HG03097 (cell line): ENCODE measurements around the gene ZNF497.
"Not testable (repeated sequence)": the region's sequence is repeated elsewhere in the genome, so short reads cannot be mapped to it uniquely, and the experiment has no call there.

Experiments
- ATAC-seq: cut with Tn5 transposase; IDR thresholded peaks from one replicate; pipeline ENCODE4 v1.9.1; 2021; ENCODE audit not compliant: unreplicated experiment, low FRiP score

The ZNF497 gene

GRCh38 chr19:58362272-58362994, at the start of gene ZNF497:
TSS of gene ZNF497 (minus strand) at chr19:58362751. CDS start at chr19:58357635, 5,116 bp downstream.
- ATAC-seq = peak; percentile 79

- peak; percentile 26 for ATAC-seq
Observed at GRCh38 chr19:58409010-58409790, 46.6 kb upstream of the ZNF497 start.

GRCh38 chr19:58408152-58409009, 45.8 kb upstream of the ZNF497 start, which contains the start of gene ZNF584:
TSS of gene ZNF584 (plus strand) at chr19:58408649. CDS start at chr19:58409148, 499 bp downstream.
- peak; percentile 87 for ATAC-seq

GRCh38 chr19:58407658-58408151, 45.2 kb upstream of the ZNF497 start:
- ATAC-seq = no peak

- no peak for ATAC-seq
Observed at GRCh38 chr19:58406818-58407657, 44.5 kb upstream of the ZNF497 start.

GRCh38 chr19:58403920-58404478, 41.4 kb upstream of the ZNF497 start:
- not testable (repeated sequence) for ATAC-seq

- no peak for ATAC-seq
Observed at GRCh38 chr19:58401840-58402421, 39.4 kb upstream of the ZNF497 start.

GRCh38 chr19:58400916-58401839, 38.6 kb upstream of the ZNF497 start:
- peak; percentile 96 for ATAC-seq

GRCh38 chr19:58400316-58400915, 37.9 kb upstream of the ZNF497 start:
- no peak for ATAC-seq

- no peak for ATAC-seq
Observed at GRCh38 chr19:58399903-58400302, 37.4 kb upstream of the ZNF497 start.

- no peak for ATAC-seq
Observed at GRCh38 chr19:58398545-58398944, 36.0 kb upstream of the ZNF497 start.

GRCh38 chr19:58398087-58398486, 35.5 kb upstream of the ZNF497 start:
- no peak for ATAC-seq

- ATAC-seq = no peak
Observed at GRCh38 chr19:58397533-58398037, 35.0 kb upstream of the ZNF497 start.

GRCh38 chr19:58396691-58397532, 34.4 kb upstream of the ZNF497 start:
- no peak for ATAC-seq

GRCh38 chr19:58395979-58396627, 33.6 kb upstream of the ZNF497 start:
- ATAC-seq = no peak
